HepG2 (cell line): ENCODE results near the gene SCAMP3. TPM values are rescaled to one million over a fixed set of nuclear protein-coding genes. Genes with fewer than 3 reads are reported as not detected.

Source experiments
- ADNP ChIP-seq: sonication (generic); formaldehyde crosslinking; IDR thresholded peaks from 2 replicates; pipeline ENCODE4 v1.4.0; 2020; ENCODE audit warnings: missing genetic modification reagents
- ATM ChIP-seq: fragments of 450-650 bp; IDR thresholded peaks from 2 replicates; pipeline ENCODE4 v1.7.1; 2017; ENCODE audit warnings: mild to moderate bottlenecking, borderline replicate concordance
- CBX2 ChIP-seq, 2 experiments: fragments of 200-600 bp in 1 of 2; sonication (generic); formaldehyde crosslinking in 1 of 2; IDR thresholded peaks; 2 replicates each; pipeline versions ENCODE4 v1.7.0 to v1.8.1; 2018 to 2022; ENCODE audit warnings: low read depth in 2 of 2, low read length in 1 of 2, mild to moderate bottlenecking in 1 of 2, missing genetic modification reagents in 1 of 2
- CHD2 ChIP-seq: IDR thresholded peaks from 2 replicates; pipeline ENCODE4 v1.6.1; 2011; ENCODE audit warnings: low read depth, low read length, improper control_type of control experiment
- GZF1 ChIP-seq: sonication (generic); formaldehyde crosslinking; IDR thresholded peaks from 2 replicates; pipeline ENCODE4 v1.5.1; 2020; ENCODE audit warnings: mild to moderate bottlenecking, missing genetic modification reagents
- HNF4G ChIP-seq, 2 experiments: sonication (generic) in 1 of 2; formaldehyde crosslinking in 1 of 2; IDR thresholded peaks; 2 replicates each; pipeline versions ENCODE4 v1.4.0 to v1.6.1; 2011 to 2020; ENCODE audit warnings: borderline replicate concordance in 2 of 2, low read depth in 2 of 2, mild to moderate bottlenecking in 2 of 2, low read length in 1 of 2, missing genetic modification reagents in 1 of 2, moderate library complexity in 1 of 2
- HOXA9 ChIP-seq: sonication (generic); formaldehyde crosslinking; IDR thresholded peaks from 2 replicates; pipeline ENCODE4 v1.8.1; 2022; ENCODE audit warnings: missing genetic modification reagents, mild to moderate bottlenecking, moderate library complexity, borderline replicate concordance
- KDM1A ChIP-seq: IDR thresholded peaks from 2 replicates; pipeline ENCODE4 v1.6.1; 2016; ENCODE audit warnings: missing compliant biosample characterization
- KDM5A ChIP-seq: fragments of 200-600 bp; sonication (generic); IDR thresholded peaks from 2 replicates; pipeline ENCODE4 v1.7.0; 2018; ENCODE audit warnings: antibody characterized with exemption, mild to moderate bottlenecking, low read length, borderline replicate concordance
- KLF16 ChIP-seq, 2 experiments: sonication (generic) in 1 of 2; formaldehyde crosslinking in 1 of 2; IDR thresholded peaks; 2 replicates each; pipeline versions ENCODE4 v1.6.1 to v1.8.0; 2016 to 2023; ENCODE audit warnings: missing genetic modification reagents in 2 of 2, missing compliant biosample characterization in 1 of 2
- KMT2A ChIP-seq: sonication (generic); formaldehyde crosslinking; IDR thresholded peaks from 2 replicates; pipeline ENCODE4 v1.4.0; 2020; ENCODE audit warnings: missing genetic modification reagents
- MXD4 ChIP-seq: IDR thresholded peaks from 2 replicates; pipeline ENCODE4 v1.6.1; 2016; ENCODE audit warnings: mild to moderate bottlenecking, missing biosample characterization, missing genetic modification reagents
- NFE2L1 ChIP-seq: sonication (generic); formaldehyde crosslinking; IDR thresholded peaks from 2 replicates; pipeline ENCODE4 v1.4.0; 2020; ENCODE audit warnings: missing genetic modification reagents, mild to moderate bottlenecking, borderline replicate concordance
- NR2C2 ChIP-seq: sonication (generic); formaldehyde crosslinking; IDR thresholded peaks from 2 replicates; pipeline ENCODE4 v1.4.0; 2020; ENCODE audit warnings: missing genetic modification reagents, mild to moderate bottlenecking, moderate library complexity, borderline replicate concordance
- PHF20 ChIP-seq: sonication (generic); formaldehyde crosslinking; IDR thresholded peaks from 2 replicates; pipeline ENCODE4 v1.5.0; 2020; ENCODE audit warnings: mild to moderate bottlenecking, missing genetic modification reagents
- SMAD9 ChIP-seq: sonication (generic); formaldehyde crosslinking; IDR thresholded peaks from 2 replicates; pipeline ENCODE4 v1.5.1; 2020; ENCODE audit warnings: mild to moderate bottlenecking, missing genetic modification reagents
- SP1 ChIP-seq, 2 experiments: fragments of 450-650 bp in 1 of 2; sonication (generic) in 1 of 2; formaldehyde crosslinking in 1 of 2; IDR thresholded peaks; 2 replicates each; pipeline versions ENCODE4 v1.4.0 to v1.6.1; 2016 to 2020; ENCODE audit warnings: missing genetic modification reagents in 1 of 2
- TFDP1 ChIP-seq: IDR thresholded peaks from 2 replicates; pipeline ENCODE4 v1.6.1; 2016; ENCODE audit warnings: missing compliant biosample characterization, missing genetic modification reagents, borderline replicate concordance
- TGIF2 ChIP-seq: IDR thresholded peaks from 2 replicates; pipeline ENCODE4 v1.6.1; 2016; ENCODE audit warnings: control low read depth, missing compliant biosample characterization
- THAP11 ChIP-seq: IDR thresholded peaks from 2 replicates; pipeline ENCODE4 v1.6.1; 2016; ENCODE audit warnings: missing biosample characterization, missing genetic modification reagents
- THRA ChIP-seq: sonication (generic); formaldehyde crosslinking; IDR thresholded peaks from 2 replicates; pipeline ENCODE4 v1.4.0; 2020; ENCODE audit warnings: missing genetic modification reagents, borderline replicate concordance
- YEATS2 ChIP-seq: sonication (generic); formaldehyde crosslinking; IDR thresholded peaks from 2 replicates; pipeline ENCODE4 v1.4.0; 2020; ENCODE audit warnings: missing genetic modification reagents, borderline replicate concordance
- ZFP90 ChIP-seq: sonication (generic); formaldehyde crosslinking; IDR thresholded peaks from 2 replicates; pipeline ENCODE4 v1.8.0; 2022; ENCODE audit warnings: missing genetic modification reagents, mild to moderate bottlenecking, inconsistent platforms, borderline replicate concordance
- ZMYM4 ChIP-seq: sonication (generic); formaldehyde crosslinking; IDR thresholded peaks from 2 replicates; pipeline ENCODE4 v1.8.1; 2023; ENCODE audit warnings: mild to moderate bottlenecking, missing genetic modification reagents
- ZNF34 ChIP-seq: sonication (generic); formaldehyde crosslinking; IDR thresholded peaks from 2 replicates; pipeline ENCODE4 v1.4.0; 2020; ENCODE audit warnings: mild to moderate bottlenecking, missing genetic modification reagents, borderline replicate concordance
- ZNF460 ChIP-seq: sonication (generic); formaldehyde crosslinking; IDR thresholded peaks from 2 replicates; pipeline ENCODE4 v1.5.1; 2020; ENCODE audit warnings: missing genetic modification reagents, mild to moderate bottlenecking, borderline replicate concordance
- ZNF703 ChIP-seq: sonication (generic); formaldehyde crosslinking; IDR thresholded peaks from 2 replicates; pipeline ENCODE4 v1.5.1; 2020; ENCODE audit warnings: missing genetic modification reagents, mild to moderate bottlenecking, moderate library complexity, borderline replicate concordance
- polyA plus RNA-seq, 8 experiments: library from polyadenylated mRNA; depleted of rRNA in 3 of 8; stranded (reverse) in 7 of 8; unstranded in 1 of 8; fragments of >200 nt; fragmentation: Illumina TruSeq in 4 of 8; extraction: Trizol in 4 of 8; gene quantifications; 2 replicates each; pipeline versions ENCODE4 v1.2.1 to v1.2.3, GENCODE V29; 2011 to 2016; ENCODE audit warnings: low read depth in 4 of 8, missing spikeins in 1 of 8, mixed read lengths in 1 of 8; ENCODE audit not compliant: insufficient read depth in 1 of 8
- total RNA-seq, 5 experiments: library from RNA; depleted of rRNA; stranded (reverse); fragments of >200 nt; fragmentation: Illumina TruSeq; extraction: Trizol; gene quantifications; 2 replicates each; pipeline ENCODE4 v1.2.3, GENCODE V29; 2016; ENCODE audit warnings: low read depth in 1 of 5

Gene SCAMP3
- total and polyA plus RNA-seq, 2 of the 13 experiments (the other 11 are each of a cell fraction or from before 2014, with no cell fraction given), result 46.8 to 83.3 TPM

GRCh38 chr1:155227261-155228095, 34.7 kb downstream of the SCAMP3 start (continued):
- TF ChIP-seq KMT2A (CRISPR knock-in tag) (peak; percentile 21; the same call in 1 of the 2 replicates), THAP11 (CRISPR knock-in tag) (peak; percentile 70), CHD2 (peak; percentile 58; the same call in 1 of the 2 replicates), TGIF2 (no peak), HOXA9 (CRISPR knock-in tag) (no peak), THRA (CRISPR knock-in tag) (0 out of 2 replicates have a peak, but pooled peaks have one; percentile 46), ADNP (CRISPR knock-in tag) (no peak), KLF16 (CRISPR knock-in tag; IDR thresholded peaks at IDR 0.05) (peak in 1 of 2 experiments; percentile 68; a peak in 1 of 4 replicates), SP1 (IDR thresholded peaks at IDR 0.05) (no peak), SP1 (CRISPR knock-in tag; IDR thresholded peaks at IDR 0.05) (peak; percentile 52), ZFP90 (peak; percentile 33; the same call in 1 of the 2 replicates), ZNF34 (0 out of 2 replicates have a peak, but pooled peaks have one; percentile 6), ZNF460 (CRISPR knock-in tag) (no peak), YEATS2 (CRISPR knock-in tag) (peak; percentile 82), GZF1 (CRISPR knock-in tag) (peak; percentile 77; the same call in 1 of the 2 replicates), SMAD9 (CRISPR knock-in tag) (0 out of 2 replicates have a peak, but pooled peaks have one; percentile 6), KDM5A (peak; percentile 74; the same call in 1 of the 2 replicates), NFE2L1 (no peak), ZNF703 (CRISPR knock-in tag) (0 out of 2 replicates have a peak, but pooled peaks have one; percentile 1), HNF4G (IDR thresholded peaks at IDR 0.05; ENCODE audit: borderline replicate concordance, low read depth, low read length) (no peak), HNF4G (CRISPR knock-in tag; IDR thresholded peaks at IDR 0.05; ENCODE audit: borderline replicate concordance, low read depth) (no peak), KDM1A (no peak), CBX2 (IDR thresholded peaks at IDR 0.05; ENCODE audit: low read depth, low read length) (no peak), CBX2 (CRISPR knock-in tag; IDR thresholded peaks at IDR 0.05; ENCODE audit: low read depth) (no peak), PHF20 (CRISPR knock-in tag) (peak; percentile 51), TFDP1 (peak; percentile 97), ZMYM4 (peak; percentile 50), ATM (no peak), MXD4 (CRISPR knock-in tag) (peak; percentile 33; the same call in 1 of the 2 replicates), NR2C2 (CRISPR knock-in tag) (no peak)
